Activated CD4-positive, alpha-beta T cell treated with anti-CD3 and anti-CD28 coated beads, Interleukin-2, amount 50 U/mL, for 48 hours (primary cell): ENCODE results near the gene MZF1.

Experiments used
- DNase-seq, 2 experiments: peaks; one replicate each; pipeline ENCODE4 v3.0.0-alpha.2; 2020

MZF1 gene

DNA sequence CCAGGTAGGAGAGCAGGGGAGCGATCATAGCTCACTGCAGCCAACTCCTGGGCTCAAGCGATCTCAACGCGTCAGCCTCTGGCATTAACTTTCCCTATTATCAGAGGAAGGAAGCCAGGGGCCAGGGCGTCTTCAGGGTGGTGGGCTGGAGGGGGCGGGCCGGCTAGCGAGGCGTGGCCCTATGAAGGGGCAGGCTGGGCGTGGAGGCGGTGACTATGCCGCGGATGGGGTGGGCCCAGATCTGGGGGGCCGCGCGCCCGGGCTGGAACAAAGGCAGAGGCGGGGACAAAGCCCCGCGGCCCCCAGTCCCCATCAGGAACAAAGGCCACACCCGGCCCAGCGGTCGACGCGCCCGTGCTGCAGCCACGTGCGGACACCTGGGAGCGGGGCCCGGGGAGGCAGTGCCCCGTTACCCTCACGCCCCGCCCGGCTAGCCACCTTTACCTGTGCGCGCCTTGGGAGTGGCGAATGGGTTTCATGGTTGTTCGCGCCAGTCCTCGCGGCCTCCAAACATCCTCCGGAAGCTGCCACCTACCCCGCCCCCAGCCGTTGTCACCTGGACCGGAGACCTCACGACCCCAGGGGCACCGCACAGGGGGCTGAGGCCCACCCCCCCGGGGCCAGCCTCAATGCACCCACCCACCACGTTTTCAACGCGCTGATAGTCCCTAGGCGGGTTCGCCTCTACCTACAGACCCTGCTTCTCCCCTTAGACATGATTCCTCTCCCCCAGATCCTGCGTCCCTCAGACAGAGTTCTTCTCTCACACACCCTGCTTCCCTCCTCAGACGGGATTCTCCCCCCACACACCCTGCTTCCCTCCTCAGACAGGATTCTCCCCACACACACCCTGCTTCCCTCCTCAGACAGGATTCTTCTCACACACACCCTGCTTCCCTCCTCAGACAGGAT, 34.6 kb downstream of the MZF1 start:
- peak; percentile 55 to 60 for DNase-seq

DNA sequence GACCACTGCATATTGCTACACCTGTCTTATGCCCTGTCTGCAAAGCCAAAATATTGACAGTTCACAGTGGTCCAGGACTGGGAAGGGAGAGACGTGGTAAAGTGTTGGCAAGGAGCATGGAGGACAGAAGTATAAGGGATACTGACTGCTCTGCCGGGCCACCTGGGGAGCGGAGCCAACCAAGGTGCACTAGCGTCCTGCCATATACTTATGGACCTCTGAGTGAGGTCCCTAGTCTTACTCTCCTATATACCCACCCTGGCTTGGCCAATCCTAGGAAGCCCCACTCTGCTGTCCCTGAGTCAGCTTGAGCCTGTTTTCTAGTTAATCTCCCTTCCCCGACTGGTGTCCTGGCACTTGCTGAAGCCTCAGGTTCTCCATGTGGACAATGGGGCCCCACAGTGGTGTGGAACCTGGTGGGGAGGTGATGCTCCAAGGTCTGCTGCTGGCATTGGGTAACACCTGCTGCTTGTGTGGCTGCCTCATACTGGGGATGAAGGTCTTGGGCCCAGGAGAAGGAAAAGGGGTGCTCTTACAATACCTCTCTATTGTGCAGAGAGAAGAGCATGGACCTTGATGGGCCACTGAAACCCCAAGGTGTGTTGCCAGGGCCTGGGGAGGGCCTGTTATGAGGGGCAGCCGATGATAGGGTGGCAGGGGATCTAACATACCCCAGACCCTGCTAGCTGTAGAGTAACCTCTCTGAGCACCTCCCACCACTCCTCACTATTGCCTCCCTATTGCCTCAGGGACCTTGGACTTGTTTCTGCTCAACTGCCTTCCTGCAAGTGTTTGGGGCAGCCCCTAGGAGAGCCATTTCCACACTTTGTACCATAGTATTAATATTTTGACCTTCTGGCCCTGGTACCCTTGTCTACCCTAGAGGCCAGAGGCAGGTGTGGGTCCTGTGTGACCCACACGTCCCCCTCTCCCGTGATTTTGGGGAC, 36.0 kb downstream of the MZF1 start:
- no peak for DNase-seq

DNA sequence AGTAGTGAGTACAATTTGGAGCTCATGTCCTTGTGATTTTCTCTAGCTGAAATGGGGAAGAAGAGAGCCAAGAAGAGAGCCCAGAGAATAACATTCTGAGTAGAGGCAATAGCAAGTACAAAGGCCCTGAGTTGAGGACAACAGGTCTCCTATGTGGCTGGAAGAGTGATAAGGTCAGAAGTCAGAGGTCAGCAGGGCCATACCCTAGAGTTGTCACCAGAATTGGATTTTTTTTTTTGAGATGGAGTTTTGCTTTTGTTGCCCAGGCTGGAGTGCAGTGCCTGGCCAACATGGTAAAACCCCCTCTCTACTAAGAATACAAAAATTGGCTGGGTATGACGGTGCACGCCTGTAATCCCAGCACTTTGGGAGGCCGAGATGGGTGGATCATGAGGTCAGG, 37.3 kb downstream of the MZF1 start:
- no peak for DNase-seq

GRCh38 chr19:58531034-58531840, 41.9 kb downstream of the MZF1 start:
- DNase-seq = no peak

- DNase-seq = no peak
Observed at GRCh38 chr19:58529405-58529804, 43.7 kb downstream of the MZF1 start.

DNA sequence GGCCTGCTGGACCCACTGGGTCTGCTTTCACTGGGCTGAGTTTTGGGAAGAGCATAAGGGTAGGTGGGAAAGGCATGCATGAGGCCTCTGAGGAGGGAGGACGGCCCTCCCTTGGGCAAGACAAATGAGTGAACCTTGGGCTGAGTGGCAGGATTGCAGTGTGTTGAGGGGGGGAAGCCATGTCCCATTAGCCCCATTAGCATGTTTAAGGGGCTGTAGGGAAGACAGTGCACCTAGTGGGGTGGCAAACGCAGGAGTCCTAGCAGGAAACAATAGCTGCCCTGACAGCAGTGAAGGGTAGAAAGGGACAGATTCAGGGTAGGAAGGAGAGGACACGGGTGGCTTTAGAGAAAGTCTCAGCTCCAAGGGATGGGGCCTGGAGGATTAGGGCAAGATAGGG, 50.4 kb downstream of the MZF1 start:
- no peak for DNase-seq

DNA sequence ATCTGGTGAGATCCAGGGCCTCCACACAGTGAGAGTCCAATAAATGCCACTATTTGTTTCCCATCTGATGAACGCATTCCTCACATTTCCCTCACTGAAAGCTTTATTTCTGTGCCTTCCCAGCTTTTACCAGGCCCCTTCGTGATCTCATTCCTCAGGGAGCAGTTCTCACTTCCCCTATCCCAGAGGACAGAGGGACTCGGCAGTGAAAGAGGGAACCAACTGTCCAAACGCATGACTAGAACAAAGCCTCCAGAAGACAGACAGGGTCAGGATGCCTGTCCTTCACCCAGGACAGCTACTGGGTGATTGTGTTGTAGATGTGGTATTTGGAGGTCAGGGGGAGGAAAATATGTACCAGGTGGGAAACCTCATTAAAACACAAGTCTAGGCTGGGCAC, 51.5 kb downstream of the MZF1 start:
- no peak for DNase-seq

DNA sequence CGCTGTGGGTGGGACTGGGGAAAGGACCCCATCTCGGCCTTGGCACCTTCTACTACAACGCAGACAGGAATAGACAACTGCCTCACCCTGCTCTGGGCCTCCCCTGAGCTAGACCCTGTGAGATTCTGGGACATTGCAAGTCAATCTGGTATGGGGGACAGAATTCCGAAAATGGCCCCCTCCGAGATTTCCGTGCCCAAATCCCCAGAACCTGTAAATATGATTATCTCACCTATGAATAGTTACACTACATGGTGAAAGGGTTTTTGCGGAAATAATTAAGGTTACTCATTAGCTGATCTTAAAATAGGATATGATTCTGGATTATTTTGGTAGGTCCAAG, 52.9 kb downstream of the MZF1 start:
- DNase-seq = no peak

- peak; percentile 89 to 94 for DNase-seq
Observed at GRCh38 chr19:58519355-58520256, 53.5 kb downstream of the MZF1 start, which contains the start of gene ZBTB45. TSS of gene ZBTB45 (minus strand) at chr19:58519810. CDS start at chr19:58517673, 2,137 bp downstream.

GRCh38 chr19:58519087-58519354, 54.1 kb downstream of the MZF1 start:
- peak; percentile 64 to 70 for DNase-seq

DNA sequence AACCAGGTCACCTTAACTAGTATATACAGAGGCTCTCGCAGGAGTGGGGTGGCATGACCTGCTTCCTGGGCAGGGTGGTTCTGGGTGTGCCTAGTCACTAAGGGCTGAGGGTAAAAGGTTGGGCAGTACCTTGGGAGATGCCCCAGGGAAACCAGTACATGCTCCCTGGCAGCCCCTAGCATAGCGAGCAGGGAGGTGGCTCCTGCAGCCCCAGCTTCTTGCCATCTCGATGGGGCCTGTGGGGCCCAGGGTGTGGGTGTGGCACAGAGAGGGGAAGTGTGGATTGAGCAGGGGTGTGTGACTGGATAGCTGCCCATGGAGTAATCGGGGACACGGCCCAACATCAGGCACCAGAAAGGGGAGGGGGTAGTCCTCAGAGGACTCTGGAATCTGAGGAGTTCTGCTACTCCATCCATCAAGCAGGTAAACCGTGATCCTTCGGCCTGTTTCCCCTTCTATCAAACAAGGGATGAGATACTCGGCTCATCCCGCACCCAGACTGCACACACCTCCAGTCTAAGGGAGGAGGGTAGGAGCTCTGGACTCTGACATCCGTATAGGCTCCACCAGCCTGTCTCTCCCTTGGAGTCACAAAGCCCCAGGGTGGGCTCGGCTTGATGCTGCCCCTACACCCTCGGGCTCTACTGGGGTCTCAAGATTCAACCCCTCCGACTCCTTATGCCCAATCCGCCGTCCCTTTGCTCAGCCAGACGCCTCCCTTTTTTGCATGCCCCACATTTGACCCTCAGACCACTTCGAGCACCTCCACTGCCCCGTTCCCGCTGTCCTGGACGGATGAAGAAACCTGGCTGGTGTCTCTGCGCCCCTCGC, 54.7 kb downstream of the MZF1 start:
- DNase-seq = peak in 1 of 2 experiments; percentile 38

GRCh38 chr19:58516964-58517833, 55.9 kb downstream of the MZF1 start:
- no peak for DNase-seq

GRCh38 chr19:58516246-58516836, 56.8 kb downstream of the MZF1 start:
- DNase-seq = no peak

GRCh38 chr19:58515259-58515658, 57.9 kb downstream of the MZF1 start:
- DNase-seq = no peak

- no peak for DNase-seq
Observed at GRCh38 chr19:58514564-58515022, 58.5 kb downstream of the MZF1 start.

GRCh38 chr19:58513694-58514563, 59.2 kb downstream of the MZF1 start:
- peak; percentile 96 to 97 for DNase-seq

DNA sequence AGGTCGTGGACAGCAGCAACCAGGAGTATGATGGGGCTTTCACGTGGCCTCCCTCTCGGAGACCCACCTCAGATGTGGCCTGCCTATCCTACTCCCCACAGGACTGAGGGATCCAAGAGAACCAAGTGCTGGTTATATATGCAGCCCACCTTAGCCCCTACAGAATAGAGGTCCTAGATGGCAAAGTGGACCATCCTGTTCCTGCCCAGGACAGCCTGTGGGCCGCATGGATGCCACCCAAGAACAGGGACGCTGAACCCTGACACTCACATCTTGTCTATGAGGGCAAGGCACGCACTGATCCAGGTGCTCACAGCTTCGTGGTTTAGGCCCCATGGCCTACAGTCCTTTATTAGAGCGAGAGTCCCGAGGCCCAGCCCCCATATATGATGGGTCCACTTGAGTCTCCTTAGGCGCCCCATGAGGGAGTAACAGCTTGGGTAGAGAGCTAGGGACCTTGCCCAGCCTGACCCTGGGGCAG, 59.9 kb downstream of the MZF1 start:
- DNase-seq = peak in 1 of 2 experiments; percentile 23
